Epithelial cell of esophagus (primary cell): ENCODE measurements around the gene MARCHF11.
A peak's percentile ranks its signal among the peaks of the same experiment; 100 is the strongest.

ENCODE experiments used
- DNase-seq: peaks from one replicate; pipeline ENCODE4 v3.0.0; 2010; ENCODE audit warnings: low read depth
- H3K4me3 ChIP-seq: 2 replicates; pipeline ENCODE4 v1.5.1; 2011; ENCODE audit warnings: mild to moderate bottlenecking, low read length, control low read depth
- CTCF ChIP-seq: IDR thresholded peaks from 2 replicates; pipeline ENCODE4 v1.5.1; 2011; ENCODE audit warnings: low read depth, mild to moderate bottlenecking, low read length, control low read depth, inconsistent platforms; ENCODE audit not compliant: insufficient read depth; ENCODE audit errors: missing control alignments

MARCHF11 gene, protein sequence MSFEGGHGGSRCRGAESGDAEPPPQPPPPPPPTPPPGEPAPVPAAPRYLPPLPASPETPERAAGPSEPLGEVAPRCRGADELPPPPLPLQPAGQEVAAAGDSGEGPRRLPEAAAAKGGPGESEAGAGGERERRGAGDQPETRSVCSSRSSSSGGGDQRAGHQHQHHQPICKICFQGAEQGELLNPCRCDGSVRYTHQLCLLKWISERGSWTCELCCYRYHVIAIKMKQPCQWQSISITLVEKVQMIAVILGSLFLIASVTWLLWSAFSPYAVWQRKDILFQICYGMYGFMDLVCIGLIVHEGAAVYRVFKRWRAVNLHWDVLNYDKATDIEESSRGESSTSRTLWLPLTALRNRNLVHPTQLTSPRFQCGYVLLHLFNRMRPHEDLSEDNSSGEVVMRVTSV

GRCh38 chr5:16179511-16179935, at the start of gene MARCHF11:
TSS of gene MARCHF11 (minus strand) at chr5:16179791. CDS start at chr5:16179575, 216 bp downstream.
- no peak for DNase-seq
- no peak for TF ChIP-seq CTCF
- H3K4me3 ChIP-seq, result no peak within 1 kb of the TSS

DNA sequence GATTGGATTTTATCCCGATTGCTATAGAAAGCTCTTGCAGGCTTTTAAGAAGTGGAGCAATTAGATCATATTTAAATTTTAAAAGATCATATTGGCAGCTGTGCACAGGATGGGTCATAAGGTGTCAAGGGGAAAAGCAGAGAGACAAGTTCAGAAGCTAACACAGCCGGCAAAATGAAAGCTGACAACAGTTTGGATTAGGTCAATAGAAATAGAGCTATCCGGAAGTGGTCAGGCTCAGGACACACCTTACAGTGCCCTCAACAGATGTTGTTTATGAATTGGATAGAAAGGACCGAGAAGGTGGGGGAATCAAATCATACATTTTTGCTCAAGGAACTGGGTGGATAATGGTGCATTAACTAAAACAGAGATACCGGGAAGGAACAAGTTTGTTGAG, 46.3 kb upstream of the MARCHF11 start:
- no peak overlapping the region for H3K4me3 ChIP-seq
- DNase-seq, result no peak
- TF ChIP-seq CTCF, result no peak

DNA sequence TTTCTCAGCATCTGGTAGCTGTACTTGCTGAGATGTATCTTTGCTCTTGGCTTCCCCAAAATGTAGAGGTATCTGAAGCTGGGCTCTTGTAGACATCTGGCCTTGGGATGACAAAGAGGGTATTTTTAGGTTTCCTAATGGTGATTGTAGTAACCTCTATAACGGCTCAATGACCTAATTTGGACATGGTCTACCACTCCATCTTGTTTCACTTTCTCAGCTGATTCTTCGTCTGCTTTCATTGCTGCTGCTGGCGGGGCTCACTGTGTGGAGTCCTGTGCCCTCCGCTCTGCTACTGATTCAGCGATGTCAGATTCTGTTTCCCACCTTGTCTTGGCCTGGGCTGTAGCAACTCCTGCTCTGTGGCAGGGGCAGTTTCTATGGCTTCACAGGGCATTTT, 12.7 kb upstream of the MARCHF11 start:
- DNase-seq, result no peak
- TF ChIP-seq CTCF, result no peak
- no peak overlapping the region for H3K4me3 ChIP-seq

GRCh38 chr5:16180789-16181082, 1.1 kb upstream of the MARCHF11 start:
- no peak overlapping the region for H3K4me3 ChIP-seq
- no peak for DNase-seq
- no peak for TF ChIP-seq CTCF

DNA sequence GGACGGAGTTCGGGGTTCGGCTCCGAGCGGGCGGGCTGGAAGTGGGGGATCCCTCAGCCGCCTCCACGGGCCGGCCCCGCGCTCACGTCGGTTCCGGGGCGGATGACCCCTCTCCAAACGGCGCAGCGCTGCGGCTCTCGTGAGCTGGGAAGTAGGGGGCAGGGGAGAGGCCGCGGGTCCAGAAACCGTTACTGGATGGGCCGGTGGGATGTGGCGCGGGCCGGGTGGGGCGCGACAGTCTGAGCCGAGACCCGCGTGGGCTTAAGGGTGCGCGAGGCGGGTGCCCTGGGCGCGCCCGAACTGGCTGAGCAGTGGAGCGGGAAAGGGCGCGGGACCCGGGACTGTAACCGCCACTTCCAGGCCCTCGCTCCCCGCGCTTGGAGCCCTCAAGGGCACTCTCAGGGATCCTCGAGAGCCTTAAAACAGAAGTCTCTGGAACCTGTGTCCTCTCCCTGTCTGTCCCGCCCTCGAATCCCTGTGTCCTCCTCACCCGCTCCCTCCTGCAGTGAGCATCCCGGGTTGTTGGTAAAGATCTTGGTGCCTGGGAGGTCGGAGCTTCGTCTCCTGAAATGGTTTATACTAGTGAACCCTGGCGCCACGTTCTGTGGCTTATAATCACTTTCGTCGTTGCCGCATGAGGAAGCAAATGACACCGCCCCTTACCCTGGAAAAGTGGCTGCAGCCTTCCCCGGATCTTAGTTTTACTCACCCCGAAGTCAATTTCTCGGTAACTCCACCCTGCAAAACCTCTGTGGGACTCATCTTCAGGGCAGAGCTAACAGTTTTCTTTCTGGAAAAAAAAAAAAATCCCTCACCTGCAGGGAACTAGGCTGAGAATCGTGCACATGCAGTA, 571 bp upstream of the MARCHF11 start:
- DNase-seq, result no peak
- no peak overlapping the region for H3K4me3 ChIP-seq
- TF ChIP-seq CTCF, result no peak

DNA sequence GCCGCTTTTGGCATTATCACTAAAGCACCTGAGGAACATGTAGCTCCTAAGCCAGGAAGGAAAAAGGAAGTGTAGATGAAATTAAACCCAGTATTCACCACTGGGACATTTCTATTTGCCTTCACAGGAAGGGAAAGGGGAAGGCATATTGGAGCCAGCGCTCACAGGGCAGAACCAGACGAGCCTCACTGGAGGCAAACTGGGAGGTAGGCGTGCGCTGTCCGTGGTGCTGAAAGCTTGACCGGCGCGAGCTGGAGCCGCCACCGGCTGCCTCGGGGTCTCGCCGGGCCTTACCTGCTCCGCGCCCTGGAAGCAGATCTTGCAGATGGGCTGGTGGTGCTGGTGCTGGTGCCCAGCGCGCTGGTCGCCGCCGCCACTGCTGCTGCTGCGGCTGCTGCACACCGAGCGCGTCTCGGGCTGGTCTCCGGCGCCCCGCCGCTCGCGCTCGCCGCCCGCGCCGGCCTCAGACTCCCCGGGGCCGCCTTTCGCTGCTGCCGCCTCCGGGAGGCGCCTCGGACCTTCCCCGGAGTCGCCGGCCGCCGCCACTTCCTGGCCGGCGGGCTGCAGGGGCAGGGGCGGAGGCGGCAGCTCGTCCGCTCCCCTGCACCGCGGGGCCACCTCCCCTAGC, 732 bp downstream of the MARCHF11 start:
- DNase-seq, result peak; percentile 82
- no peak for TF ChIP-seq CTCF
- H3K4me3 ChIP-seq, result no peak overlapping the region
